H9 (cell line): ENCODE measurements around the gene JPH2. TPM values are rescaled to one million over a fixed set of nuclear protein-coding genes. Genes with fewer than 3 reads are reported as not detected.

Source experiments
- DNase-seq: peaks from one replicate; pipeline ENCODE4 v3.0.0-alpha.2; 2017
- H2AFZ ChIP-seq: one replicate; pipeline ENCODE4 v1.6.1; 2013; ENCODE audit warnings: mild to moderate bottlenecking, low read length, control low read depth, moderate library complexity
- H2AK5ac ChIP-seq: 2 replicates; pipeline ENCODE4 v1.6.1; 2013; ENCODE audit warnings: low read length, control low read depth, mixed read lengths; ENCODE audit not compliant: insufficient read length
- H2BK120ac ChIP-seq: one replicate; pipeline ENCODE4 v1.6.1; 2013; ENCODE audit warnings: low read depth, mild to moderate bottlenecking, low read length, control low read depth, inconsistent platforms; ENCODE audit not compliant: poor library complexity, severe bottlenecking
- H2BK12ac ChIP-seq: 2 replicates; pipeline ENCODE4 v1.6.1; 2013; ENCODE audit warnings: low read length, control low read depth, mixed read lengths, low read depth; ENCODE audit not compliant: insufficient read length
- H2BK15ac ChIP-seq: 2 replicates; pipeline ENCODE4 v1.6.1; 2013; ENCODE audit warnings: low read depth, low read length, control low read depth
- H2BK20ac ChIP-seq: one replicate; pipeline ENCODE4 v1.6.1; 2013; ENCODE audit warnings: low read depth, mild to moderate bottlenecking, low read length, control low read depth, inconsistent platforms; ENCODE audit not compliant: poor library complexity, severe bottlenecking
- H2BK5ac ChIP-seq: 2 replicates; pipeline ENCODE4 v1.6.1; 2013; ENCODE audit warnings: low read length, control low read depth, mixed read lengths; ENCODE audit not compliant: insufficient read length
- H3K14ac ChIP-seq: 2 replicates; pipeline ENCODE4 v1.6.1; 2013; ENCODE audit warnings: low read length, control low read depth; ENCODE audit not compliant: insufficient read depth
- H3K18ac ChIP-seq: 2 replicates; pipeline ENCODE4 v1.6.1; 2013; ENCODE audit warnings: low read depth, mild to moderate bottlenecking, mixed read lengths, low read length, control low read depth; ENCODE audit not compliant: insufficient read length
- H3K23ac ChIP-seq: 2 replicates; pipeline ENCODE4 v1.6.1; 2013; ENCODE audit warnings: low read length, control low read depth, mixed read lengths, low read depth; ENCODE audit not compliant: insufficient read length
- H3K23me2 ChIP-seq: 2 replicates; pipeline ENCODE4 v1.6.1; 2013; ENCODE audit warnings: low read depth, mild to moderate bottlenecking, mixed read lengths, low read length, control low read depth; ENCODE audit not compliant: insufficient read length, poor library complexity, severe bottlenecking
- H3K27ac ChIP-seq: 2 replicates; pipeline ENCODE4 v1.5.1; 2013; ENCODE audit warnings: low read length, control low read depth, mixed read lengths, low read depth; ENCODE audit not compliant: insufficient read length
- H3K27me3 ChIP-seq: 2 replicates; pipeline ENCODE4 v1.6.1; 2013; ENCODE audit warnings: low read length, control low read depth, inconsistent platforms; ENCODE audit not compliant: insufficient read depth
- H3K4ac ChIP-seq: 2 replicates; pipeline ENCODE4 v1.6.1; 2013; ENCODE audit warnings: low read depth, mild to moderate bottlenecking, control low read depth, inconsistent platforms, low read length, moderate library complexity
- H3K4me1 ChIP-seq: 2 replicates; pipeline ENCODE4 v1.6.1; 2013; ENCODE audit warnings: low read length, control low read depth, inconsistent platforms; ENCODE audit not compliant: insufficient read depth
- H3K4me2 ChIP-seq: 2 replicates; pipeline ENCODE4 v1.6.1; 2013; ENCODE audit warnings: low read length, control low read depth, mixed read lengths; ENCODE audit not compliant: insufficient read length, insufficient read depth
- H3K56ac ChIP-seq: 2 replicates; pipeline ENCODE4 v1.6.1; 2013; ENCODE audit warnings: low read depth, mild to moderate bottlenecking, mixed read lengths, low read length, control low read depth; ENCODE audit not compliant: insufficient read length
- H3K79me1 ChIP-seq: 2 replicates; pipeline ENCODE4 v1.6.1; 2013; ENCODE audit warnings: low read depth, mild to moderate bottlenecking, moderate library complexity, low read length, control low read depth, inconsistent platforms; ENCODE audit not compliant: insufficient read depth, poor library complexity, severe bottlenecking
- H3K79me2 ChIP-seq: 2 replicates; pipeline ENCODE4 v1.6.1; 2013; ENCODE audit warnings: low read length, control low read depth, inconsistent platforms; ENCODE audit not compliant: insufficient read depth
- H3K9ac ChIP-seq: 2 replicates; pipeline ENCODE4 v1.6.1; 2013; ENCODE audit warnings: low read length, control low read depth, mixed read lengths; ENCODE audit not compliant: insufficient read length; ENCODE audit errors: extremely low read depth
- H3K9me3 ChIP-seq: one replicate; pipeline ENCODE4 v1.6.1; 2013; ENCODE audit warnings: low read depth, low read length, inconsistent platforms; ENCODE audit not compliant: control insufficient read depth
- H3T11ph ChIP-seq: one replicate; pipeline ENCODE4 v1.6.1; 2013; ENCODE audit warnings: mild to moderate bottlenecking, low read length, control low read depth, inconsistent platforms
- H4K20me1 ChIP-seq: one replicate; pipeline ENCODE4 v1.6.1; 2013; ENCODE audit not compliant: control insufficient read depth, insufficient read length, insufficient read depth
- H4K5ac ChIP-seq: 2 replicates; pipeline ENCODE4 v1.6.1; 2013; ENCODE audit warnings: low read depth, mild to moderate bottlenecking, mixed read lengths, low read length, control low read depth; ENCODE audit not compliant: insufficient read length
- H4K8ac ChIP-seq: replicated peaks from 2 replicates; pipeline ENCODE4 v1.6.1; 2013; ENCODE audit warnings: low read length, control low read depth, mixed read lengths, low read depth; ENCODE audit not compliant: insufficient read length
- H4K91ac ChIP-seq: 2 replicates; pipeline ENCODE4 v1.6.1; 2013; ENCODE audit warnings: low read depth, mild to moderate bottlenecking, moderate library complexity, mixed read lengths, low read length, control low read depth; ENCODE audit not compliant: insufficient read length
- H3K27ac Mint-ChIP-seq, 3 experiments: 2 replicates in 2 of 3; 3 replicates in 1 of 3; pipeline ENCODE4 v1.8.0; 2020 to 2021; ENCODE audit warnings: mixed read lengths in 3 of 3, mild to moderate bottlenecking in 1 of 3, moderate library complexity in 1 of 3
- H3K27me3 Mint-ChIP-seq: 2 replicates; pipeline ENCODE4 v1.8.0; 2021; ENCODE audit warnings: low read depth, mild to moderate bottlenecking, moderate library complexity, mixed read lengths
- H3K36me3 Mint-ChIP-seq, 3 experiments: 2 replicates in 2 of 3; 3 replicates in 1 of 3; pipeline ENCODE4 v1.8.0; 2020 to 2021; ENCODE audit warnings: low read depth in 3 of 3, mixed read lengths in 3 of 3; ENCODE audit not compliant: insufficient read depth in 1 of 3
- H3K4me1 Mint-ChIP-seq, 2 experiments: 2 replicates each; pipeline ENCODE4 v1.8.0; 2020; ENCODE audit warnings: mixed read lengths in 2 of 2
- H3K4me3 Mint-ChIP-seq, 2 experiments: 2 replicates in 1 of 2; 3 replicates in 1 of 2; pipeline ENCODE4 v1.8.0; 2020 to 2021; ENCODE audit warnings: mild to moderate bottlenecking in 2 of 2, mixed read lengths in 2 of 2, moderate library complexity in 1 of 2
- H3K9me3 Mint-ChIP-seq, 2 experiments: 2 replicates in 1 of 2; 3 replicates in 1 of 2; pipeline ENCODE4 v1.8.0; 2020; ENCODE audit warnings: mild to moderate bottlenecking in 2 of 2, mixed read lengths in 2 of 2, moderate library complexity in 1 of 2
- WGBS: extraction: QIAGEN DNeasy Blood & Tissue Kit; methylation state at CpG from one replicate; pipeline ENCODE4 v1.1.7; 2013; ENCODE audit warnings: missing lambda C conversion rate, low lambda C conversion rate, mixed read lengths; ENCODE audit not compliant: insufficient read length; ENCODE audit errors: extremely low coverage; 5-methylcytosine and 5-hydroxymethylcytosine counted together
- total RNA-seq: library from RNA; stranded (reverse); gene quantifications from 2 replicates; pipeline ENCODE4 v1.2.1, GENCODE V29; 2021
- TF ChIP-seq, protein P1 (sequence below): fragments of 200-600 bp; sonication (generic); conservative IDR thresholded peaks from 3 replicates; pipeline ENCODE4 v1.8.0; 2021; ENCODE audit warnings: antibody characterized with exemption, mild to moderate bottlenecking

Gene JPH2
- total RNA-seq, 1 experiment from 2014 or later: 0.31 TPM

DNA sequence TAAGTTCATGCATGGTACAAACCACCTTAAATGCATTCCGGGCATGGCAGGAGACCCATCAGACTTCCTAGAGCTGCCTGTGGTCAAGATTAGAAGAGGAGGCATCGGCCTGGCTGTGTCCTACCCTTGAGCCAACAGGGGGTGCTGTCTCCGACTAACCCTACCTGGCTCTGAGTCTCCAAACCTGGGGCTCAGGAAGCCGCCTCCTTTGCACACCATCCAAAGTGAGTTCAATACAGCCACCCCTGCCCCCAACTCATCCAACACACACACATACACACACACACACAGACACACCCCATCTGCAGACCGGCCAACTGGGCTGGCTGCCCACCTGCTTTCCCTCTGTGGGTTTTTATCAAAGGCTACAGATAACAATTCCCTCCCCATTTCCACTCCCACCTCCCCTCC lies 77.0 kb downstream of the JPH2 start:
- peaks cover 20 to 21% of the 10 kb centered on the region in 2 experiments for H3K9me3 Mint-ChIP-seq

More for the DNA sequence above, 77.0 kb downstream of the JPH2 start:
- no peak overlapping the region for H2AFZ ChIP-seq
- H4K20me1 ChIP-seq: no peaks in the 10 kb centered on the region
- no peaks in the 10 kb centered on the region for H3K9me3 ChIP-seq
- H2BK120ac ChIP-seq: no peak overlapping the region
- H3K23ac ChIP-seq: no peak overlapping the region
- H3K56ac ChIP-seq: no peak overlapping the region
- no peaks in the 10 kb centered on the region for H3K79me1 ChIP-seq
- H3K27me3 ChIP-seq: no peaks in the 10 kb centered on the region
- H2BK20ac ChIP-seq: no peak overlapping the region
- DNase-seq: peak; percentile 63
- H3K4me1 Mint-ChIP-seq: peaks cover 6 to 14% of the 10 kb centered on the region in 2 experiments; a peak in 3 of 4 replicates
- H2BK5ac ChIP-seq: no peak overlapping the region
- H3K36me3 Mint-ChIP-seq: peaks cover 0 to 17% (median 5%) of the 10 kb centered on the region in 3 experiments; a peak in 6 of 7 replicates
- peaks cover 18% of the 10 kb centered on the region for H3K27me3 Mint-ChIP-seq
- H4K8ac ChIP-seq: no peak overlapping the region
- H3K9ac ChIP-seq: no peak overlapping the region
- H2AK5ac ChIP-seq: no peak overlapping the region
- H3K14ac ChIP-seq: no peak overlapping the region
- no peak overlapping the region for H3T11ph ChIP-seq
- H3K4me3 Mint-ChIP-seq: no peak overlapping the region
- no peak overlapping the region for H3K27ac ChIP-seq
- H3K4ac ChIP-seq: no peak overlapping the region
- H3K4me2 ChIP-seq: no peak overlapping the region
- H4K91ac ChIP-seq: no peak overlapping the region
- H3K23me2 ChIP-seq: no peaks in the 10 kb centered on the region
- TF ChIP-seq, protein P1, sequence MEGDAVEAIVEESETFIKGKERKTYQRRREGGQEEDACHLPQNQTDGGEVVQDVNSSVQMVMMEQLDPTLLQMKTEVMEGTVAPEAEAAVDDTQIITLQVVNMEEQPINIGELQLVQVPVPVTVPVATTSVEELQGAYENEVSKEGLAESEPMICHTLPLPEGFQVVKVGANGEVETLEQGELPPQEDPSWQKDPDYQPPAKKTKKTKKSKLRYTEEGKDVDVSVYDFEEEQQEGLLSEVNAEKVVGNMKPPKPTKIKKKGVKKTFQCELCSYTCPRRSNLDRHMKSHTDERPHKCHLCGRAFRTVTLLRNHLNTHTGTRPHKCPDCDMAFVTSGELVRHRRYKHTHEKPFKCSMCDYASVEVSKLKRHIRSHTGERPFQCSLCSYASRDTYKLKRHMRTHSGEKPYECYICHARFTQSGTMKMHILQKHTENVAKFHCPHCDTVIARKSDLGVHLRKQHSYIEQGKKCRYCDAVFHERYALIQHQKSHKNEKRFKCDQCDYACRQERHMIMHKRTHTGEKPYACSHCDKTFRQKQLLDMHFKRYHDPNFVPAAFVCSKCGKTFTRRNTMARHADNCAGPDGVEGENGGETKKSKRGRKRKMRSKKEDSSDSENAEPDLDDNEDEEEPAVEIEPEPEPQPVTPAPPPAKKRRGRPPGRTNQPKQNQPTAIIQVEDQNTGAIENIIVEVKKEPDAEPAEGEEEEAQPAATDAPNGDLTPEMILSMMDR: peak; percentile 66
- no CpG with 5 or more reads among the region's 5 CpGs for WGBS
- no peak overlapping the region for H2BK12ac ChIP-seq
- H2BK15ac ChIP-seq: no peak overlapping the region
- H3K18ac ChIP-seq: no peak overlapping the region
- H3K79me2 ChIP-seq: no peaks in the 10 kb centered on the region
- H4K5ac ChIP-seq: no peak overlapping the region
- H3K27ac Mint-ChIP-seq: no peak overlapping the region
- H3K4me1 ChIP-seq: no peaks in the 10 kb centered on the region
